Fibroblast of the aortic adventitia (primary cell): ENCODE data around the gene UBTF. TPM values are rescaled to one million over a fixed set of nuclear protein-coding genes. Genes with fewer than 3 reads are reported as not detected.

Experiments used
- DNase-seq: peaks from one replicate; pipeline ENCODE4 v3.0.0-alpha.2; 2010; ENCODE audit warnings: low read depth
- H3K4me3 ChIP-seq: 2 replicates; pipeline ENCODE4 v1.5.1; 2011; ENCODE audit warnings: low read depth, mild to moderate bottlenecking, control low read depth, low read length, moderate library complexity
- CTCF ChIP-seq: IDR thresholded peaks from 2 replicates; pipeline ENCODE4 v1.5.1; 2011; ENCODE audit warnings: mild to moderate bottlenecking, low read length, control low read depth, inconsistent platforms; ENCODE audit not compliant: insufficient read depth
- total RNA-seq: library from RNA; depleted of rRNA; stranded (reverse); fragments of >200 nt; gene quantifications from 2 replicates; pipeline ENCODE4 v1.2.3, GENCODE V29; 2012; ENCODE audit warnings: low replicate concordance

The UBTF gene
- total RNA-seq, 1 donor, result 64.2 TPM

GRCh38 chr17:44210342-44211192, 8.9 kb downstream of the UBTF start:
- H3K4me3 ChIP-seq, result no peak overlapping the region
- DNase-seq, result peak; percentile 81
- peak; percentile 84 for TF ChIP-seq CTCF

DNA sequence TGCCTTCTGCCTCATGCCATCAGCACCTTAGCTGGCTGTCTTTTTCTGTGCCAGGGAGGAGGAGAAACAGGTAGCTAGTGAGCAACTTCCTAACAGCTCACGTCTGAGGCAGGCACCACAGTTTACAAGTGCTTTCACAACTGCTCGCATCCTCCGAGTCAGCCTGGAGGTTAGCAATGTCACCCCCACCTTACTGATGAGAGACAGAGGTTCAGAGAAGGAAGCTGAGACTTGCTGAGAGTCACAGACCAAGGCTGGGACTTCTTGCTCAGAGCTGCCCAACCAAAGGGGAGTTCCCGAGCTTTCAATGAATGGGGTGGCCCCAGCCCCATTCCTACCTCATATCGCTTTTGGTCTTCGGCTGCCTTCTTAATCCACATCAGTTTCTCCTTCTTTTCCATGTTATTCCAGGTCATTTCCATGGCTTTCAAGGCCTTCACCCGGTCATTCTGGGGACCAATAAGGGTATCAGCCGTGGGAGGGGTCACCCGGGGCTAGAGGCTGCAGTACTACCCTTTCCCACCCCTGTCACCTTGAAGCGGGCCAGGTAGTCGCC, 9.6 kb downstream of the UBTF start:
- H3K4me3 ChIP-seq, result no peak overlapping the region
- no peak for TF ChIP-seq CTCF
- no peak for DNase-seq

- TF ChIP-seq CTCF, result no peak
- no peak overlapping the region for H3K4me3 ChIP-seq
- no peak for DNase-seq
These were observed 11.7 kb downstream of the UBTF start for GRCh38 chr17:44207743-44208142.

DNA sequence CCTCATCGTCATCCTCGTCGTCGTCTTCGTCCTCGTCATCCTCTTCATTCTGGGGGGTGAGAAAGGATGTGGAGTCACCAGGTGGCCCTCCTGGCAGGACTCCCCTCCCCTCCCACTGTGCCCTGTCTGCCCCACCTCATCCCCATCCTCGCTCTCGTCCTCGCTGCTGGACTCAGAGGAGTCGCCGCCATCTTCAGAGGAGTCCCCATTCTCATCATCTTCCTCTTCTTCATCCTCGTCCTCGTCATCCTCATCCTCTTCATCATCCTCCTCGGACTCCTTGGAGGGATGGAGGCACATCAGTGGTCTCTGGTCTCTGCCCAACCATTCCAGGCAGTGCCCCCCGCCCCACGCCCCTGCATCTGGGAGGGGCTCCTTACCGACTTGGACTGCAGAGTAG, 12.2 kb downstream of the UBTF start:
- TF ChIP-seq CTCF, result no peak
- DNase-seq, result no peak
- H3K4me3 ChIP-seq, result no peak overlapping the region

- DNase-seq, result no peak
- no peak overlapping the region for H3K4me3 ChIP-seq
- TF ChIP-seq CTCF, result no peak
These were observed 12.7 kb downstream of the UBTF start for GRCh38 chr17:44206825-44207155.

- DNase-seq, result no peak
- no peak overlapping the region for H3K4me3 ChIP-seq
- peak; percentile 24 for TF ChIP-seq CTCF
These were observed 13.3 kb downstream of the UBTF start for GRCh38 chr17:44205962-44206824.
